Keratinocyte (primary cell): ENCODE data around the gene AJAP1. TPM values are rescaled to one million over a fixed set of nuclear protein-coding genes. Genes with fewer than 3 reads are reported as not detected.

ENCODE experiments used
- DNase-seq: peaks from one replicate; pipeline ENCODE4 v3.0.0-alpha.2; 2011; ENCODE audit warnings: low read depth, missing footprints, low spot score
- FAIRE-seq: peaks from 2 replicates; lab custom pipeline; 2011; peaks lifted over from hg19 to GRCh38; lab: Jason Lieb, UNC
- H2AFZ ChIP-seq: 2 replicates; pipeline ENCODE4 v1.6.0; 2012; ENCODE audit warnings: low read length, control low read depth, inconsistent platforms; ENCODE audit not compliant: control insufficient read depth
- H3K27ac ChIP-seq: 2 replicates; pipeline ENCODE4 v1.5.1; 2011; ENCODE audit warnings: low read length; ENCODE audit not compliant: control insufficient read depth, insufficient read depth
- H3K27me3 ChIP-seq: 3 replicates; pipeline ENCODE4 v1.6.0; 2011; ENCODE audit warnings: low read length; ENCODE audit not compliant: control insufficient read depth, insufficient read depth; ENCODE audit errors: extremely low read depth
- H3K36me3 ChIP-seq, 2 experiments: 2 replicates in 1 of 2; 3 replicates in 1 of 2; pipeline ENCODE4 v1.5.1; 2011; ENCODE audit warnings: low read length in 2 of 2, mild to moderate bottlenecking in 1 of 2; ENCODE audit not compliant: control insufficient read depth in 2 of 2, insufficient read depth in 2 of 2; ENCODE audit errors: extremely low read depth in 1 of 2
- H3K4me1 ChIP-seq: 3 replicates; pipeline ENCODE4 v1.5.1; 2011; ENCODE audit warnings: low read length; ENCODE audit not compliant: control insufficient read depth, insufficient read depth; ENCODE audit errors: extremely low read depth
- H3K4me2 ChIP-seq: 3 replicates; pipeline ENCODE4 v1.6.0; 2011; ENCODE audit warnings: low read depth, low read length; ENCODE audit not compliant: control insufficient read depth, insufficient read depth; ENCODE audit errors: extremely low read depth
- H3K4me3 ChIP-seq, 3 experiments: fragments of 200-600 bp in 1 of 3; sonication (generic) in 1 of 3; 2 replicates in 2 of 3; 3 replicates in 1 of 3; pipeline ENCODE4 v1.5.1; 2011 to 2016; ENCODE audit warnings: low read length in 3 of 3, mild to moderate bottlenecking in 3 of 3, control low read depth in 2 of 3, inconsistent platforms in 1 of 3, low read depth in 1 of 3, mixed read lengths in 1 of 3, mixed run types in 1 of 3, moderate library complexity in 1 of 3; ENCODE audit not compliant: control insufficient read depth in 2 of 3, insufficient read depth in 2 of 3; ENCODE audit errors: extremely low read depth in 1 of 3
- H3K79me2 ChIP-seq: 2 replicates; pipeline ENCODE4 v1.6.0; 2012; ENCODE audit warnings: low read length; ENCODE audit not compliant: control insufficient read depth, insufficient read depth
- H3K9ac ChIP-seq: 3 replicates; pipeline ENCODE4 v1.6.0; 2011; ENCODE audit warnings: low read length; ENCODE audit not compliant: control insufficient read depth, insufficient read depth; ENCODE audit errors: extremely low read depth
- H3K9me1 ChIP-seq: 3 replicates; pipeline ENCODE4 v1.6.0; 2011; ENCODE audit warnings: low read length; ENCODE audit not compliant: control insufficient read depth, insufficient read depth; ENCODE audit errors: extremely low read depth
- H3K9me3 ChIP-seq: 2 replicates; pipeline ENCODE4 v1.5.1; 2012; ENCODE audit warnings: low read depth, low read length; ENCODE audit not compliant: control insufficient read depth
- H4K20me1 ChIP-seq: 3 replicates; pipeline ENCODE4 v1.6.0; 2011; ENCODE audit warnings: low read length; ENCODE audit not compliant: control insufficient read depth, insufficient read depth; ENCODE audit errors: extremely low read depth
- EZH2 ChIP-seq: IDR thresholded peaks from one replicate; pipeline ENCODE4 v1.6.1; 2012; ENCODE audit warnings: inconsistent platforms, mild to moderate bottlenecking, low read length, moderate library complexity
- dilution Hi-C: fragments of 300-500 bp; cut with MboI; formaldehyde crosslinking; loops from one replicate; pipeline ENCODE4 v1.7.0; 2020; ENCODE audit warnings: low sequenced_read_pairs; ENCODE audit not compliant: extremely low pct_ligation_motif_present
- polyA plus RNA-seq, 5 experiments: library from polyadenylated mRNA; depleted of rRNA in 3 of 5; stranded (reverse) in 3 of 5; stranded (forward) in 1 of 5; unstranded in 1 of 5; fragments of >200 nt; gene quantifications; 1 replicate in 1 of 5; 2 replicates in 3 of 5; 3 replicates in 1 of 5; pipeline versions ENCODE4 v1.2.1 to v1.2.3, GENCODE V29; 2011 to 2012; ENCODE audit warnings: missing spikeins in 2 of 5, low read depth in 1 of 5, low replicate concordance in 1 of 5
- TF ChIP-seq, protein P1 (sequence below), 3 experiments: IDR thresholded peaks in 1 of 3; conservative IDR thresholded peaks in 1 of 3; optimal IDR thresholded peaks in 1 of 3; 2 replicates in 2 of 3; 3 replicates in 1 of 3; pipeline versions ENCODE3 to v1.5.1; 2011; ENCODE audit warnings: low read length in 3 of 3, mild to moderate bottlenecking in 3 of 3, moderate library complexity in 2 of 3, control low read depth in 1 of 3, inconsistent platforms in 1 of 3; ENCODE audit not compliant: insufficient read depth in 2 of 3; ENCODE audit errors: extremely low read depth in 1 of 3

AJAP1 gene
- polyA plus RNA-seq, 1 donor (not counting 4 experiments of a cell fraction or from before 2014, with no cell fraction given): 2.2 TPM

DNA sequence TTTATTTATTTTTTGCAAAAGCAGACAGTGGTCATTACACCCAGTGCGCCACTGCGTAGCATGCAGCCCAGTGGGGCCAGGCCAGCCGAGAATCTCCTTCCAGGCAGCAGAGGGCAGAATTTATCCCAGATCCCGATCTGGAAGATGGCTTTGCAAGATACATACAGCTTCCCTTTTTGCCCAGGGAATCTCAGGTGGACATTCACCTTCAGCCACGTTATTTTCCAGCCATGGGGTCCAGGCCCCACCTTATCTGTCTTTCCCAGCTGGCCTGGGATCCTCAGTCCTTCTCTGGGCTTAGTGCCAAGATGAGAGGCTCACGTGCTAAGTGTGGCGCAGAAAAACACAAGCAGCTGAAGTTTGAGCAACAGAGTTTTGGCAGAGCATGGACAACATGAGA, 123.6 kb downstream of the AJAP1 start:
- no peak for TF ChIP-seq EZH2
- TF ChIP-seq, protein P1, sequence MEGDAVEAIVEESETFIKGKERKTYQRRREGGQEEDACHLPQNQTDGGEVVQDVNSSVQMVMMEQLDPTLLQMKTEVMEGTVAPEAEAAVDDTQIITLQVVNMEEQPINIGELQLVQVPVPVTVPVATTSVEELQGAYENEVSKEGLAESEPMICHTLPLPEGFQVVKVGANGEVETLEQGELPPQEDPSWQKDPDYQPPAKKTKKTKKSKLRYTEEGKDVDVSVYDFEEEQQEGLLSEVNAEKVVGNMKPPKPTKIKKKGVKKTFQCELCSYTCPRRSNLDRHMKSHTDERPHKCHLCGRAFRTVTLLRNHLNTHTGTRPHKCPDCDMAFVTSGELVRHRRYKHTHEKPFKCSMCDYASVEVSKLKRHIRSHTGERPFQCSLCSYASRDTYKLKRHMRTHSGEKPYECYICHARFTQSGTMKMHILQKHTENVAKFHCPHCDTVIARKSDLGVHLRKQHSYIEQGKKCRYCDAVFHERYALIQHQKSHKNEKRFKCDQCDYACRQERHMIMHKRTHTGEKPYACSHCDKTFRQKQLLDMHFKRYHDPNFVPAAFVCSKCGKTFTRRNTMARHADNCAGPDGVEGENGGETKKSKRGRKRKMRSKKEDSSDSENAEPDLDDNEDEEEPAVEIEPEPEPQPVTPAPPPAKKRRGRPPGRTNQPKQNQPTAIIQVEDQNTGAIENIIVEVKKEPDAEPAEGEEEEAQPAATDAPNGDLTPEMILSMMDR (optimal IDR thresholded peaks at IDR 0.05 in 1 of 3, IDR thresholded peaks at IDR 0.05 in 1 of 3, conservative IDR thresholded peaks at IDR 0.05 in 1 of 3; ENCODE audit: extremely low read depth in 1 of 3, insufficient read depth in 2 of 3, low read length in 3 of 3): peak; percentile 29 to 70 (median 51)
- Histone ChIP-seq H3K9me1 (no peaks in the 10 kb centered on the region), H2AFZ (no peak overlapping the region), H3K4me1 (no peaks in the 10 kb centered on the region), H3K27me3 (no peaks in the 10 kb centered on the region), H3K9ac (no peak overlapping the region), H3K36me3 (peaks cover 3% of the 10 kb centered on the region in 2 experiments), H3K9me3 (no peaks in the 10 kb centered on the region), H3K4me2 (no peak overlapping the region), H4K20me1 (no peaks in the 10 kb centered on the region), H3K79me2 (no peaks in the 10 kb centered on the region), H3K4me3 (no peak overlapping the region), H3K27ac (no peak overlapping the region)
- no peak for DNase-seq
- dilution Hi-C loops: no loop called here
- no peak for FAIRE-seq

DNA sequence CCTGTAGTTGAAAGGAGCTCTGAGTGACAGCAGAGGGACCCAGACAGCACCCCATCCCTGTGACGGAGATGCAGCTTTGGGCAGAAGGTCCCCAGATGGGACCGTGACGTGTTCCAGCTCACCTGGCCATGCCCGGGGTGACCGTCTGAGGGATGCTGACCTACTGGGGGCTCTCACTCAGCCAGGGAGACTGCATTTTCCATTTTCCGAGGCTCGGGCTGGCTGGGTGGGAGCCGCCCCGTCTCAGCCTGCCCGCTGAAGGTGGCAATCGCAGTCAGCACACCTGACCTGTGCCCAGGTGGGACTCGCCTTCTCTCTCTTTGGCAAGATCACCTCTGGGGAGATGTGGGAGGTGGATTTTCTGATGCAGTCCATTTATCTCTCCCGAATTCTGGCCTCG, 127.2 kb downstream of the AJAP1 start:
- H3K27me3 ChIP-seq: no peaks in the 10 kb centered on the region
- no peak for TF ChIP-seq EZH2
- TF ChIP-seq, protein P1 (optimal IDR thresholded peaks at IDR 0.05 in 1 of 3, IDR thresholded peaks at IDR 0.05 in 1 of 3, conservative IDR thresholded peaks at IDR 0.05 in 1 of 3; ENCODE audit: extremely low read depth in 1 of 3, insufficient read depth in 2 of 3, low read length in 3 of 3): no peak
- FAIRE-seq: no peak
- no peak overlapping the region for H3K4me3 ChIP-seq
- no peak for DNase-seq
- H3K36me3 ChIP-seq: peaks cover 3 to 6% of the 10 kb centered on the region in 2 experiments
- H3K9me1 ChIP-seq: no peaks in the 10 kb centered on the region
- H3K9ac ChIP-seq: no peak overlapping the region
- no peaks in the 10 kb centered on the region for H3K9me3 ChIP-seq
- no peaks in the 10 kb centered on the region for H3K79me2 ChIP-seq
- H3K4me2 ChIP-seq: no peak overlapping the region
- H2AFZ ChIP-seq: no peak overlapping the region
- H3K27ac ChIP-seq: no peak overlapping the region
- dilution Hi-C loops: no loop called here
- no peaks in the 10 kb centered on the region for H4K20me1 ChIP-seq
- H3K4me1 ChIP-seq: peaks cover 8% of the 10 kb centered on the region
